HG02852 (cell line): Measurements from ENCODE around the gene FDPS.

Experiments used
- ATAC-seq: cut with Tn5 transposase; IDR thresholded peaks from one replicate; pipeline ENCODE4 v1.9.1; 2021; ENCODE audit warnings: mild to moderate bottlenecking, moderate library complexity; ENCODE audit not compliant: unreplicated experiment

FDPS gene

GRCh38 chr1:155308493-155309422 lies at the start of gene FDPS:
Gene FDPS, plus strand, starts transcription at chr1:155308866. Its CDS starts 924 bp downstream, at chr1:155309790.
- ATAC-seq = peak; percentile 94

- no peak for ATAC-seq
These were observed 48.4 kb upstream of the FDPS start for GRCh38 chr1:155260276-155260675.

- no peak for ATAC-seq
These were observed 47.2 kb upstream of the FDPS start for GRCh38 chr1:155261493-155261851.

- ATAC-seq = peak; percentile 92
These were observed 46.6 kb upstream of the FDPS start, which contains the start of gene SCAMP3 for GRCh38 chr1:155261852-155262673. Gene SCAMP3, minus strand, starts transcription at chr1:155262360. Its CDS starts 209 bp downstream, at chr1:155262151.

- no peak for ATAC-seq
These were observed 45.6 kb upstream of the FDPS start for GRCh38 chr1:155263067-155263466.

- no peak for ATAC-seq
These were observed 42.1 kb upstream of the FDPS start for GRCh38 chr1:155266553-155266952.

- no peak for ATAC-seq
These were observed 41.3 kb upstream of the FDPS start for GRCh38 chr1:155267373-155267772.

- ATAC-seq = no peak
These were observed 40.0 kb upstream of the FDPS start for GRCh38 chr1:155268630-155269029.

GRCh38 chr1:155269381-155269780 lies 39.3 kb upstream of the FDPS start:
- no peak for ATAC-seq

GRCh38 chr1:155272466-155273342 lies 36.0 kb upstream of the FDPS start:
- peak; percentile 30 for ATAC-seq

GRCh38 chr1:155273343-155274245 lies 35.1 kb upstream of the FDPS start, which contains the start of gene CLK2:
Gene CLK2, minus strand, starts transcription at chr1:155273504. Its CDS starts 2,527 bp downstream, at chr1:155270977.
- ATAC-seq = peak; percentile 79

- ATAC-seq = peak; percentile 73
These were observed 31.4 kb upstream of the FDPS start, which contains the start of gene HCN3 for GRCh38 chr1:155277070-155277901. Gene HCN3, plus strand, starts transcription at chr1:155277463. Its CDS starts 128 bp downstream, at chr1:155277591.

- no peak for ATAC-seq
These were observed 30.6 kb upstream of the FDPS start for GRCh38 chr1:155277902-155278688.

- ATAC-seq = no peak
These were observed 29.9 kb upstream of the FDPS start for GRCh38 chr1:155278689-155279160.

GRCh38 chr1:155279268-155279667 lies 29.4 kb upstream of the FDPS start:
- ATAC-seq = no peak

GRCh38 chr1:155282488-155283091 lies 26.1 kb upstream of the FDPS start:
- no peak for ATAC-seq

GRCh38 chr1:155284476-155284875 lies 24.2 kb upstream of the FDPS start:
- ATAC-seq = no peak
